ENCODE measurements around the gene CASP7. TPM values are rescaled to one million over a fixed set of nuclear protein-coding genes. Genes with fewer than 3 reads are reported as not detected.

The CASP7 gene
- total and polyA plus RNA-seq, 4 donors = 8.8 to 25.0 (median 11.4) TPM

- Histone ChIP-seq H3K36me3 (ENCODE audit: control insufficient read depth in 4 of 4, insufficient read depth in 3 of 4, low read depth in 1 of 4, low read length in 3 of 4) (no peaks in the 10 kb centered on the region), H3K4me1 (ENCODE audit: control insufficient read depth in 4 of 4, insufficient read depth in 4 of 4, low read length in 3 of 4) (peaks cover 0 to 8% (median 2%) of the 10 kb centered on the region in 4 donors), H3K27ac (ENCODE audit: low read depth in 1 of 2, low read length in 2 of 2) (no peak overlapping the region), H3K9ac (ENCODE audit: low read depth in 1 of 2, low read length in 2 of 2) (no peak overlapping the region), H3K4me3 (ENCODE audit: low read depth in 1 of 3, low read length in 3 of 3) (no peak overlapping the region), H3K27me3 (ENCODE audit: control insufficient read depth in 4 of 4, insufficient read depth in 4 of 4, low read length in 3 of 4) (no peaks in the 10 kb centered on the region), H3K9me3 (ENCODE audit: control insufficient read depth in 4 of 4, low read length in 3 of 4) (no peaks in the 10 kb centered on the region)
- TF ChIP-seq HNF4A (conservative IDR thresholded peaks at IDR 0.05) (no peak), EGR1 (IDR thresholded peaks at IDR 0.05; ENCODE audit: low read depth in 2 of 2) (no peak), JUND (IDR thresholded peaks at IDR 0.05) (no peak), NR2F2 (IDR thresholded peaks at IDR 0.05) (no peak), TAF1 (conservative IDR thresholded peaks at IDR 0.05) (no peak), RAD21 (IDR thresholded peaks at IDR 0.05) (no peak), MAX (IDR thresholded peaks at IDR 0.05) (no peak), HNF4G (IDR thresholded peaks at IDR 0.05) (no peak), GABPA (IDR thresholded peaks at IDR 0.05 in 1 of 2, conservative IDR thresholded peaks at IDR 0.05 in 1 of 2) (no peak), SP1 (IDR thresholded peaks at IDR 0.05) (no peak), CTCF (IDR thresholded peaks at IDR 0.05; ENCODE audit: low read depth, low read length, missing input control) (no peak), FOXA2 (IDR thresholded peaks at IDR 0.05) (no peak), ATF3 (IDR thresholded peaks at IDR 0.05) (no peak)
- TF ChIP-seq, protein P1, sequence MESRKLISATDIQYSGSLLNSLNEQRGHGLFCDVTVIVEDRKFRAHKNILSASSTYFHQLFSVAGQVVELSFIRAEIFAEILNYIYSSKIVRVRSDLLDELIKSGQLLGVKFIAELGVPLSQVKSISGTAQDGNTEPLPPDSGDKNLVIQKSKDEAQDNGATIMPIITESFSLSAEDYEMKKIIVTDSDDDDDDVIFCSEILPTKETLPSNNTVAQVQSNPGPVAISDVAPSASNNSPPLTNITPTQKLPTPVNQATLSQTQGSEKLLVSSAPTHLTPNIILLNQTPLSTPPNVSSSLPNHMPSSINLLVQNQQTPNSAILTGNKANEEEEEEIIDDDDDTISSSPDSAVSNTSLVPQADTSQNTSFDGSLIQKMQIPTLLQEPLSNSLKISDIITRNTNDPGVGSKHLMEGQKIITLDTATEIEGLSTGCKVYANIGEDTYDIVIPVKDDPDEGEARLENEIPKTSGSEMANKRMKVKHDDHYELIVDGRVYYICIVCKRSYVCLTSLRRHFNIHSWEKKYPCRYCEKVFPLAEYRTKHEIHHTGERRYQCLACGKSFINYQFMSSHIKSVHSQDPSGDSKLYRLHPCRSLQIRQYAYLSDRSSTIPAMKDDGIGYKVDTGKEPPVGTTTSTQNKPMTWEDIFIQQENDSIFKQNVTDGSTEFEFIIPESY (IDR thresholded peaks at IDR 0.05) = no peak
- WGBS = 82% methylated on average over 3 of the region's 3 CpGs
- DNase-seq (ENCODE audit: low spot score) = no peak
Observed at GRCh38 chr10:113739577-113739976, 59.9 kb downstream of the CASP7 start.

- DNase-seq (ENCODE audit: low spot score) = no peak
- H3K4me1 ChIP-seq (ENCODE audit: control insufficient read depth in 4 of 4, insufficient read depth in 4 of 4, low read length in 3 of 4) = peaks cover 0 to 9% (median 2%) of the 10 kb centered on the region in 4 donors
- H3K9ac ChIP-seq (ENCODE audit: low read depth in 1 of 2, low read length in 2 of 2) = no peak overlapping the region
Observed at GRCh38 chr10:113740850-113741249, 61.1 kb downstream of the CASP7 start.

More at GRCh38 chr10:113740850-113741249, 61.1 kb downstream of the CASP7 start:
- 92% methylated on average over 3 of the region's 3 CpGs for WGBS
- TF ChIP-seq ATF3 (IDR thresholded peaks at IDR 0.05) (no peak), HNF4G (IDR thresholded peaks at IDR 0.05) (no peak), TAF1 (conservative IDR thresholded peaks at IDR 0.05) (no peak), RXRA (IDR thresholded peaks at IDR 0.05) (no peak), RAD21 (IDR thresholded peaks at IDR 0.05) (no peak), JUND (IDR thresholded peaks at IDR 0.05) (no peak), FOXA2 (IDR thresholded peaks at IDR 0.05) (no peak), NR2F2 (IDR thresholded peaks at IDR 0.05) (no peak), YY1 (IDR thresholded peaks at IDR 0.05) (no peak)
- TF ChIP-seq, protein P1 (IDR thresholded peaks at IDR 0.05) = no peak
- TF ChIP-seq, protein P2, sequence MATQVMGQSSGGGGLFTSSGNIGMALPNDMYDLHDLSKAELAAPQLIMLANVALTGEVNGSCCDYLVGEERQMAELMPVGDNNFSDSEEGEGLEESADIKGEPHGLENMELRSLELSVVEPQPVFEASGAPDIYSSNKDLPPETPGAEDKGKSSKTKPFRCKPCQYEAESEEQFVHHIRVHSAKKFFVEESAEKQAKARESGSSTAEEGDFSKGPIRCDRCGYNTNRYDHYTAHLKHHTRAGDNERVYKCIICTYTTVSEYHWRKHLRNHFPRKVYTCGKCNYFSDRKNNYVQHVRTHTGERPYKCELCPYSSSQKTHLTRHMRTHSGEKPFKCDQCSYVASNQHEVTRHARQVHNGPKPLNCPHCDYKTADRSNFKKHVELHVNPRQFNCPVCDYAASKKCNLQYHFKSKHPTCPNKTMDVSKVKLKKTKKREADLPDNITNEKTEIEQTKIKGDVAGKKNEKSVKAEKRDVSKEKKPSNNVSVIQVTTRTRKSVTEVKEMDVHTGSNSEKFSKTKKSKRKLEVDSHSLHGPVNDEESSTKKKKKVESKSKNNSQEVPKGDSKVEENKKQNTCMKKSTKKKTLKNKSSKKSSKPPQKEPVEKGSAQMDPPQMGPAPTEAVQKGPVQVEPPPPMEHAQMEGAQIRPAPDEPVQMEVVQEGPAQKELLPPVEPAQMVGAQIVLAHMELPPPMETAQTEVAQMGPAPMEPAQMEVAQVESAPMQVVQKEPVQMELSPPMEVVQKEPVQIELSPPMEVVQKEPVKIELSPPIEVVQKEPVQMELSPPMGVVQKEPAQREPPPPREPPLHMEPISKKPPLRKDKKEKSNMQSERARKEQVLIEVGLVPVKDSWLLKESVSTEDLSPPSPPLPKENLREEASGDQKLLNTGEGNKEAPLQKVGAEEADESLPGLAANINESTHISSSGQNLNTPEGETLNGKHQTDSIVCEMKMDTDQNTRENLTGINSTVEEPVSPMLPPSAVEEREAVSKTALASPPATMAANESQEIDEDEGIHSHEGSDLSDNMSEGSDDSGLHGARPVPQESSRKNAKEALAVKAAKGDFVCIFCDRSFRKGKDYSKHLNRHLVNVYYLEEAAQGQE (IDR thresholded peaks at IDR 0.05) = no peak
- Histone ChIP-seq H3K4me3 (ENCODE audit: low read depth in 1 of 3, low read length in 3 of 3) (no peak overlapping the region), H3K36me3 (ENCODE audit: control insufficient read depth in 4 of 4, insufficient read depth in 3 of 4, low read depth in 1 of 4, low read length in 3 of 4) (no peaks in the 10 kb centered on the region), H3K27me3 (ENCODE audit: control insufficient read depth in 4 of 4, insufficient read depth in 4 of 4, low read length in 3 of 4) (no peaks in the 10 kb centered on the region), H3K9me3 (ENCODE audit: control insufficient read depth in 4 of 4, low read length in 3 of 4) (no peaks in the 10 kb centered on the region), H3K27ac (ENCODE audit: low read depth in 1 of 2, low read length in 2 of 2) (no peak overlapping the region)

Data from liver (tissue), 9 donors.